GF-D8 (cell line): ENCODE measurements around the gene EMP1.

Experiments
- DNase-seq: peaks from one replicate; lab custom pipeline; 2025; lab: John Stamatoyannopoulos, UW

Gene EMP1

GRCh38 chr12:13198241-13198640 lies 1.7 kb downstream of the EMP1 start:
- no peak for DNase-seq

GRCh38 chr12:13198876-13199275 lies 2.4 kb downstream of the EMP1 start:
- DNase-seq, result no peak

GRCh38 chr12:13199592-13199991 lies 3.1 kb downstream of the EMP1 start:
- no peak for DNase-seq

- no peak for DNase-seq
Observed at GRCh38 chr12:13200841-13201240, 4.3 kb downstream of the EMP1 start.

- DNase-seq, result no peak
Observed at GRCh38 chr12:13203034-13203922, 6.8 kb downstream of the EMP1 start.

GRCh38 chr12:13204428-13204827 lies 7.9 kb downstream of the EMP1 start:
- DNase-seq, result no peak

- DNase-seq, result no peak
Observed at GRCh38 chr12:13205809-13206559, 9.5 kb downstream of the EMP1 start.

GRCh38 chr12:13206560-13206897 lies 10.0 kb downstream of the EMP1 start:
- no peak for DNase-seq

- DNase-seq, result no peak
Observed at GRCh38 chr12:13208533-13209435, 12.3 kb downstream of the EMP1 start.

GRCh38 chr12:13209436-13210235 lies 13.1 kb downstream of the EMP1 start:
- no peak for DNase-seq

- no peak for DNase-seq
Observed at GRCh38 chr12:13210236-13211190, 14.0 kb downstream of the EMP1 start.

GRCh38 chr12:13211191-13211858 lies 14.8 kb downstream of the EMP1 start:
- no peak for DNase-seq

- no peak for DNase-seq
Observed at GRCh38 chr12:13211859-13212664, 15.5 kb downstream of the EMP1 start.

- DNase-seq, result no peak
Observed at GRCh38 chr12:13215056-13215455, 18.5 kb downstream of the EMP1 start.

- no peak for DNase-seq
Observed at GRCh38 chr12:13218641-13219040, 22.1 kb downstream of the EMP1 start.

GRCh38 chr12:13219320-13219719 lies 22.8 kb downstream of the EMP1 start:
- no peak for DNase-seq

- no peak for DNase-seq
Observed at GRCh38 chr12:13220838-13221237, 24.3 kb downstream of the EMP1 start.

- no peak for DNase-seq
Observed at GRCh38 chr12:13222076-13222475, 25.6 kb downstream of the EMP1 start.
